Astrocyte (in vitro differentiated cells and primary cell): ENCODE data around the gene ADAMTS12.

Source experiments
- EZH2 ChIP-seq: IDR thresholded peaks from 2 replicates; pipeline ENCODE4 v1.6.1; 2012; ENCODE audit warnings: mild to moderate bottlenecking, low read length, inconsistent platforms; ENCODE audit not compliant: insufficient read depth
- TF ChIP-seq, protein P1 (sequence below): IDR thresholded peaks from 2 replicates; pipeline ENCODE4 v1.5.1; 2011; ENCODE audit warnings: low read depth, mild to moderate bottlenecking, inconsistent platforms, low read length, moderate library complexity; ENCODE audit not compliant: insufficient read depth

GRCh38 chr5:33631786-33632185 lies 260.0 kb downstream of the ADAMTS12 start:
- TF ChIP-seq, protein P1, sequence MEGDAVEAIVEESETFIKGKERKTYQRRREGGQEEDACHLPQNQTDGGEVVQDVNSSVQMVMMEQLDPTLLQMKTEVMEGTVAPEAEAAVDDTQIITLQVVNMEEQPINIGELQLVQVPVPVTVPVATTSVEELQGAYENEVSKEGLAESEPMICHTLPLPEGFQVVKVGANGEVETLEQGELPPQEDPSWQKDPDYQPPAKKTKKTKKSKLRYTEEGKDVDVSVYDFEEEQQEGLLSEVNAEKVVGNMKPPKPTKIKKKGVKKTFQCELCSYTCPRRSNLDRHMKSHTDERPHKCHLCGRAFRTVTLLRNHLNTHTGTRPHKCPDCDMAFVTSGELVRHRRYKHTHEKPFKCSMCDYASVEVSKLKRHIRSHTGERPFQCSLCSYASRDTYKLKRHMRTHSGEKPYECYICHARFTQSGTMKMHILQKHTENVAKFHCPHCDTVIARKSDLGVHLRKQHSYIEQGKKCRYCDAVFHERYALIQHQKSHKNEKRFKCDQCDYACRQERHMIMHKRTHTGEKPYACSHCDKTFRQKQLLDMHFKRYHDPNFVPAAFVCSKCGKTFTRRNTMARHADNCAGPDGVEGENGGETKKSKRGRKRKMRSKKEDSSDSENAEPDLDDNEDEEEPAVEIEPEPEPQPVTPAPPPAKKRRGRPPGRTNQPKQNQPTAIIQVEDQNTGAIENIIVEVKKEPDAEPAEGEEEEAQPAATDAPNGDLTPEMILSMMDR: no peak
- no peak for TF ChIP-seq EZH2
